ENCODE data around the gene CIDEA. TPM values are rescaled to one million over a fixed set of nuclear protein-coding genes. Genes with fewer than 3 reads are reported as not detected.

The CIDEA gene
- total and polyA plus RNA-seq, 9 of the 15 experiments (the other 6 are each of a cell fraction or from before 2014, with no cell fraction given) = not detected

- TF ChIP-seq ATF6 (CRISPR knock-in tag; IDR thresholded peaks at IDR 0.05) (no peak), SMARCE1 (IDR thresholded peaks at IDR 0.05) (no peak), RBM34 (IDR thresholded peaks at IDR 0.05; ENCODE audit: borderline replicate concordance, insufficient read depth, low read length) (no peak), ASH1L (IDR thresholded peaks at IDR 0.05; ENCODE audit: borderline replicate concordance, low read depth, partially characterized antibody) (no peak), BDP1 (IDR thresholded peaks at IDR 0.05; ENCODE audit: insufficient read depth, insufficient read length) (no peak), TGIF2 (CRISPR knock-in tag; IDR thresholded peaks at IDR 0.05) (no peak), FOXK2 (conservative IDR thresholded peaks at IDR 0.05 in 1 of 2, IDR thresholded peaks at IDR 0.05 in 1 of 2; ENCODE audit: low read depth in 2 of 2) (no peak), RFX5 (IDR thresholded peaks at IDR 0.05; ENCODE audit: low read depth, low read length) (no peak), POLR2B (IDR thresholded peaks at IDR 0.05; ENCODE audit: low read depth, partially characterized antibody) (no peak), PHF20 (IDR thresholded peaks at IDR 0.05; ENCODE audit: partially characterized antibody) (peak; percentile 26), MAFK (IDR thresholded peaks at IDR 0.05; ENCODE audit: low read length) (no peak), ZNF830 (CRISPR knock-in tag; IDR thresholded peaks at IDR 0.05) (no peak), PRMT5 (CRISPR knock-in tag; IDR thresholded peaks at IDR 0.05) (no peak), ZNF174 (CRISPR knock-in tag; IDR thresholded peaks at IDR 0.05) (no peak), MNT (conservative IDR thresholded peaks at IDR 0.05) (peak; percentile 66 to 68; a peak in 3 of 4 replicates), ZNF398 (CRISPR knock-in tag; IDR thresholded peaks at IDR 0.05) (no peak), ZC3H8 (IDR thresholded peaks at IDR 0.05) (no peak), ZSCAN29 (IDR thresholded peaks at IDR 0.05) (no peak), PRPF4 (IDR thresholded peaks at IDR 0.05; ENCODE audit: insufficient read depth, low read depth, low read length, poor library complexity, severe bottlenecking) (no peak), TSC22D4 (tag; IDR thresholded peaks at IDR 0.05) (no peak)
These were observed 17.4 kb downstream of the CIDEA start (continued) for GRCh38 chr18:12271376-12272235.

All from K562 (cell line).